Panc1 (cell line): ENCODE results near the gene TAF11L13. TPM values are rescaled to one million over a fixed set of nuclear protein-coding genes. Genes with fewer than 3 reads are reported as not detected.

ENCODE experiments used
- ATAC-seq: fragments of 200-7000 bp; cut with Tn5 transposase; 2 replicates; pipeline ENCODE4 v1.9.1; 2020; ENCODE audit warnings: mild to moderate bottlenecking, moderate library complexity
- BruUV-seq: library from RNA; stranded (reverse); fragments of 400-500 nt; replicated peaks from 2 replicates; lab custom pipeline; 2021; lab: Mats Ljungman, UMichigan
- CTCF ChIA-PET: fragments of 300-600 bp; sonication (Branson Sonifier 250); formaldehyde crosslinking; loops from one replicate; lab custom pipeline; 2022; ENCODE audit warnings: antibody characterized with exemption; lab: Charles Lee
- POLR2A ChIA-PET: fragments of 300-600 bp; sonication (Branson Sonifier 250); formaldehyde crosslinking; loops from one replicate; lab custom pipeline; 2022; ENCODE audit warnings: antibody characterized with exemption; lab: Charles Lee
- DNase-seq: peaks from one replicate; pipeline ENCODE4 v3.0.0-alpha.2; 2010; ENCODE audit warnings: low read depth, low spot score
- H3K27ac ChIP-seq: 2 replicates; pipeline ENCODE4 v1.5.1; 2011; ENCODE audit warnings: mild to moderate bottlenecking, low read length, inconsistent platforms
- H3K27me3 ChIP-seq: fragments of 200-500 bp; sonication (Bioruptor generic); 2 replicates; pipeline ENCODE4 v1.6.0; 2014; ENCODE audit warnings: low read length, inconsistent platforms; ENCODE audit not compliant: control insufficient read depth, insufficient read depth
- H3K36me3 ChIP-seq: fragments of 200-500 bp; sonication (Bioruptor generic); 2 replicates; pipeline ENCODE4 v1.5.1; 2014; ENCODE audit warnings: inconsistent platforms, mild to moderate bottlenecking, low read length, moderate library complexity; ENCODE audit not compliant: control insufficient read depth, insufficient read depth
- H3K4me1 ChIP-seq: 2 replicates; pipeline ENCODE4 v1.5.1; 2011; ENCODE audit warnings: inconsistent platforms, mild to moderate bottlenecking, low read length, moderate library complexity; ENCODE audit not compliant: control insufficient read depth, insufficient read depth
- H3K4me3 ChIP-seq, 2 experiments: 2 replicates each; pipeline ENCODE4 v1.5.1; 2011 to 2012; ENCODE audit warnings: low read depth in 2 of 2, low read length in 2 of 2, mild to moderate bottlenecking in 2 of 2, inconsistent platforms in 1 of 2, moderate library complexity in 1 of 2
- H3K9me3 ChIP-seq: fragments of 200-500 bp; sonication (Bioruptor generic); 2 replicates; pipeline ENCODE4 v1.5.1; 2014; ENCODE audit warnings: low read depth, mild to moderate bottlenecking, inconsistent platforms, low read length, moderate library complexity; ENCODE audit not compliant: control insufficient read depth, insufficient read depth
- CTCF ChIP-seq: fragments of 450-650 bp; IDR thresholded peaks from 2 replicates; pipeline ENCODE4 v1.5.1; 2017; ENCODE audit warnings: mild to moderate bottlenecking
- POLR2AphosphoS5 ChIP-seq: IDR thresholded peaks from 2 replicates; pipeline ENCODE4 v1.6.1; 2012; ENCODE audit warnings: mild to moderate bottlenecking, low read depth, low read length, moderate library complexity
- SIN3A ChIP-seq: IDR thresholded peaks from 2 replicates; pipeline ENCODE4 v1.6.1; 2012; ENCODE audit warnings: low read depth, mild to moderate bottlenecking, low read length, moderate library complexity, borderline replicate concordance; ENCODE audit not compliant: insufficient read depth
- TCF7L2 ChIP-seq: IDR thresholded peaks from 2 replicates; pipeline ENCODE4 v1.6.1; 2011; ENCODE audit warnings: mild to moderate bottlenecking, low read depth, low read length, inconsistent platforms
- in situ Hi-C: cut with HindIII; loops from 2 replicates; pipeline ENCODE4 v1.10.0; 2016; ENCODE audit warnings: low sequenced_read_pairs, low pct_unique_long_range_greater_than_20kb
- intact Hi-C: fragments of 100-400 bp; cut with micrococcal nuclease; formaldehyde crosslinking; loops from one replicate; pipeline ENCODE4 v1.10.0; 2022; ENCODE audit not compliant: unreplicated experiment
- total RNA-seq: library from RNA; stranded (reverse); gene quantifications from one replicate; pipeline ENCODE4 v1.2.1, GENCODE V29; 2021; ENCODE audit not compliant: unreplicated experiment
- TF ChIP-seq, protein P1 (sequence below), 2 experiments: IDR thresholded peaks; 2 replicates each; pipeline ENCODE4 v1.6.1; 2011 to 2012; ENCODE audit warnings: low read depth in 2 of 2, control low read depth in 1 of 2, low read length in 1 of 2, mild to moderate bottlenecking in 1 of 2, moderate library complexity in 1 of 2; ENCODE audit not compliant: insufficient read depth in 1 of 2

Gene TAF11L13
- total RNA-seq, 1 experiment from 2014 or later: not detected

- ChIA-PET CTCF (no interaction called here), POLR2A (no interaction called here)
- Histone ChIP-seq H3K4me3 (no peak overlapping the region), H3K27ac (no peak overlapping the region), H3K27me3 (no peaks in the 10 kb centered on the region), H3K4me1 (no peaks in the 10 kb centered on the region), H3K36me3 (no peaks in the 10 kb centered on the region), H3K9me3 (no peaks in the 10 kb centered on the region)
- BruUV-seq: no TSS peak
- in situ Hi-C loops (no loop called here), intact Hi-C loops (no loop called here)
- ATAC-seq: no peak
- no peak for DNase-seq
- TF ChIP-seq CTCF (peak; percentile 62), SIN3A (no peak)
These were observed 11.3 kb upstream of the TAF11L13 start for GRCh38 chr5:17620627-17621026.

DNA sequence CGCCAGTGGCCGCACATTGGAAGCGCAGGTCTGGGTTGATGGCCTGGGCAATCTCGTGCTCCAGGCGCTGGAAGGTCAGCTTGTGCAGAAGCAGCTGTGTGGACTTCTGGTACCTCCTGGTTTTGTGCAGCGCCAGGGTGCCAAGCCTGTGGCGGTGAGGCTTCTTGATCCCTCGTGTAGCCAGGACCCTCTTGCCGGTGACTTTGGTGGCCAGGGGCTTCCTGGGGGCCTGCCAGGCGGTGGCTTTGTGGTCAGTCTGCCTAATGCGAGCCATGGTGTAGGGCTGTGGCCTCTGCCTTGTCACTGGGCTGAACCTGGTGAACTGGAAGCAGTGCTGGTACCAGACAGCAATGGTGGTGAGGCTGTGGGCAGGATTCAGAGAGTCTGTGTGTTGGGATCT, 6.2 kb upstream of the TAF11L13 start:
- Histone ChIP-seq H3K27ac (no peak overlapping the region), H3K9me3 (no peaks in the 10 kb centered on the region), H3K4me1 (no peaks in the 10 kb centered on the region), H3K36me3 (no peaks in the 10 kb centered on the region), H3K4me3 (no peak overlapping the region), H3K27me3 (no peaks in the 10 kb centered on the region)
- intact Hi-C loops: no loop called here
- no peak for ATAC-seq
- DNase-seq: no peak
- no TSS peak for BruUV-seq
- in situ Hi-C loops: no loop called here
- TF ChIP-seq SIN3A (no peak), CTCF (no peak), TCF7L2 (no peak), POLR2AphosphoS5 (no peak)
- TF ChIP-seq, protein P1, sequence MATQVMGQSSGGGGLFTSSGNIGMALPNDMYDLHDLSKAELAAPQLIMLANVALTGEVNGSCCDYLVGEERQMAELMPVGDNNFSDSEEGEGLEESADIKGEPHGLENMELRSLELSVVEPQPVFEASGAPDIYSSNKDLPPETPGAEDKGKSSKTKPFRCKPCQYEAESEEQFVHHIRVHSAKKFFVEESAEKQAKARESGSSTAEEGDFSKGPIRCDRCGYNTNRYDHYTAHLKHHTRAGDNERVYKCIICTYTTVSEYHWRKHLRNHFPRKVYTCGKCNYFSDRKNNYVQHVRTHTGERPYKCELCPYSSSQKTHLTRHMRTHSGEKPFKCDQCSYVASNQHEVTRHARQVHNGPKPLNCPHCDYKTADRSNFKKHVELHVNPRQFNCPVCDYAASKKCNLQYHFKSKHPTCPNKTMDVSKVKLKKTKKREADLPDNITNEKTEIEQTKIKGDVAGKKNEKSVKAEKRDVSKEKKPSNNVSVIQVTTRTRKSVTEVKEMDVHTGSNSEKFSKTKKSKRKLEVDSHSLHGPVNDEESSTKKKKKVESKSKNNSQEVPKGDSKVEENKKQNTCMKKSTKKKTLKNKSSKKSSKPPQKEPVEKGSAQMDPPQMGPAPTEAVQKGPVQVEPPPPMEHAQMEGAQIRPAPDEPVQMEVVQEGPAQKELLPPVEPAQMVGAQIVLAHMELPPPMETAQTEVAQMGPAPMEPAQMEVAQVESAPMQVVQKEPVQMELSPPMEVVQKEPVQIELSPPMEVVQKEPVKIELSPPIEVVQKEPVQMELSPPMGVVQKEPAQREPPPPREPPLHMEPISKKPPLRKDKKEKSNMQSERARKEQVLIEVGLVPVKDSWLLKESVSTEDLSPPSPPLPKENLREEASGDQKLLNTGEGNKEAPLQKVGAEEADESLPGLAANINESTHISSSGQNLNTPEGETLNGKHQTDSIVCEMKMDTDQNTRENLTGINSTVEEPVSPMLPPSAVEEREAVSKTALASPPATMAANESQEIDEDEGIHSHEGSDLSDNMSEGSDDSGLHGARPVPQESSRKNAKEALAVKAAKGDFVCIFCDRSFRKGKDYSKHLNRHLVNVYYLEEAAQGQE (IDR thresholded peaks at IDR 0.05; ENCODE audit: insufficient read depth in 1 of 2, low read depth in 2 of 2, low read length in 1 of 2): no peak
- ChIA-PET POLR2A (no interaction called here), CTCF (no interaction called here)
